Measurements from ENCODE around the gene PDZD2.
A peak's percentile ranks its signal among the peaks of the same experiment; 100 is the strongest.
"Not testable (repeated sequence)": the region's sequence is repeated elsewhere in the genome, so short reads cannot be mapped to it uniquely, and the experiment has no call there.

Gene PDZD2

DNA sequence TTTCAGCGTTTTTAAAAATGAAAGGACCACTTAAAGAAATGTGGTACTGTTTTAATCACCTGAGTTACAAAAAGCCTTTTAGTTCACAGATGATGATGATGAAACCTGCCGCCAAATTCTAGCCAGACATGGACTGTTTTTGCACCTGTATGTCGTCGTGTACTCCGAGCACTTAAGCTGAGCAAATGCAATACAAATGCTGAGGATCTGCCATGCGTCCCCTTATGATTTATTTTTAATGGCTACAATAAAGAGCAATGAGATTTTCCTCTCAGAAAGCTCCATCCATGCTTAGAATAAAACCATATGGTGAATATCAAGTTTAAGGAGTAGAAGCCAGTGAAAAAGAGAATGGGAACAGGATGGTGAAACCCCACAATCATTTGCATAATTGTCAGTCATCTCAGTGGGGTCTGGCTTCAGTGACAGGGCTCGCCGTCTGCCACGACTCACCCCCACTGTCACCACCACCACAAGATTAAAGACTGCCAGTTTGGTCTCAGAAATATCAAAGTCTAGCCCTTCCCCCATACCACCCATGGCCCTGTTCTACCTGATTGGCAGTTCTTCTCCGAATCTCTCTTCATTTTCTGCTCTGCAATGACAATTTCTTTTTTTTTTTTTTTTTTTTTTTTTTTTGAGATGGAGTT lies 375.3 kb downstream of the PDZD2 start:
- H3K4me3 ChIP-seq (ENCODE audit: low read depth, low read length) = no peak overlapping the region
- no peak for DNase-seq (ENCODE audit: low read depth)

DNA sequence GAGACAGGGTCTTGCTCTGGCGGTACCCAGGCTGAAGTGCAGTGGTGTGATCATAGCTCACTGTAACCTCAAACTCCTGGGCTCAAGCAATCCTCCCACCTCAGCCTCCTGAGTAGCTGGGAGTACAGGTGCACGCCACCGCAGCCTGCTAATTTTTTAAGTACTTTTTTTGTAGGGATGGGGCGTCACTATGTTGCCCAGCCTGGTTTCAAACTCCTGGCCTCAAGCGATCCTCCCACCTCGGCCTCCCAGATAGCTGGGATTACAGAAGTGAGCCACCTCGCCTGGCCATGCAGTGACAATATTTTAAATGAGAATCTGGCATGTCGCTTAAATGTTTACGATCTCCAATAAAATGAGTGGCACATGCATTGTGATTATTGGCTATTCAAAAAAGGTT lies 376.3 kb downstream of the PDZD2 start:
- not testable (repeated sequence) for DNase-seq (ENCODE audit: low read depth); H3K4me3 ChIP-seq (ENCODE audit: low read depth, low read length)

DNA sequence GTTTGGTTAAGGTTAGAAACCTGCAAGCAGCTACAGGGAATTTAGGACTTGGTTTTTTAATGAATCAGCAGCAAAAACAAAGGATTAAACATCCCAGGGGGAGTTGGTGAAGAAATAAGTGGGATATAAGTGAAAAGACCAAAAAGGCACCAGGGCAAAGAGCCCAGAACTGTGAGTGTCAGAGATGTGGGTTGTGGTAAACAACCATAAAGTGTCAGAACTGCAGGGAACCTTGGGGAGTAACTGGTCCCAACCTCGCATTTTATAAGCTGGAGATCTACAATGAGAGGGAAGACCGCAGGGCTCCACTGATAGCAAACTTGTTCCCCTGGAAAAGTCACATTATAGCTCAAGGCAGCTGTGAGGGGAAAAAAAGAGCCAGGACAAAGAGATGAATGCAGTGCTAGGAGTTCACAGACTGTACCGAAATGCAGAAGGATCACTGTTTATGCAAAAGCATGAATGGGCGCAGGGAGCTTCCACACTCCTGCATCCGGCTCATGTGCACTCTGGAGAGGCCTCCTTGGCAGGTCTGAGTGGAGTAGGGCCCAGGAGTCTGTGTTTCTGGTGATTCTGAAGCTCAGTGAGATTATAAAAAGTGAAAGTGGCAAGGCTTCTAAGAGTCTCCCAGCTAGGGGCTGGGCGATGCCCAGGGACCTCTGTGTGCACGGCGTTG lies 378.9 kb downstream of the PDZD2 start:
- DNase-seq (ENCODE audit: low read depth) = peak; percentile 78
- no peak overlapping the region for H3K4me3 ChIP-seq (ENCODE audit: low read depth, low read length)

- H3K4me3 ChIP-seq (ENCODE audit: low read depth, low read length) = no peak overlapping the region
Observed at GRCh38 chr5:32018476-32019436, 379.8 kb downstream of the PDZD2 start.

DNA sequence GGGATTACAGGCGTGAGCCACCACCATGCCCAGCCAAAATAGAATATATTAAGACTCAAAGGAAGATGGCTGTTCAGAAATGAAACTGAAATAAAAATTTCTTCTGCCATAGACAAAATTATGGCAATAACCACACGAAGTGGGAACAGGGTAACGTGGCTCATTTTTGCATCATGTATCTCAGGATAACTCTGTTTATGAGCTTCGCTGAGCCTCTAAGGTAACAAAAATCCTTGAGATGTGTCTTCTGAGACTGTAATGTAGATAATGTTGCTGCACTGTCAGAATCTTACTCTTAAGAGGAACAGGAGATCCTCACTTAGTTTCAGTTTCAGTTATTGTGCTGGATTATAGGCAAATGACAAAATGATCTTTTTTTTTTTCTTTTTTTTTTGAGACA lies 381.3 kb downstream of the PDZD2 start:
- no peak for DNase-seq (ENCODE audit: low read depth)
- no peak overlapping the region for H3K4me3 ChIP-seq (ENCODE audit: low read depth, low read length)

More at GRCh38 chr5:32018476-32019436, 379.8 kb downstream of the PDZD2 start:
- DNase-seq (ENCODE audit: low read depth) = no peak

DNA sequence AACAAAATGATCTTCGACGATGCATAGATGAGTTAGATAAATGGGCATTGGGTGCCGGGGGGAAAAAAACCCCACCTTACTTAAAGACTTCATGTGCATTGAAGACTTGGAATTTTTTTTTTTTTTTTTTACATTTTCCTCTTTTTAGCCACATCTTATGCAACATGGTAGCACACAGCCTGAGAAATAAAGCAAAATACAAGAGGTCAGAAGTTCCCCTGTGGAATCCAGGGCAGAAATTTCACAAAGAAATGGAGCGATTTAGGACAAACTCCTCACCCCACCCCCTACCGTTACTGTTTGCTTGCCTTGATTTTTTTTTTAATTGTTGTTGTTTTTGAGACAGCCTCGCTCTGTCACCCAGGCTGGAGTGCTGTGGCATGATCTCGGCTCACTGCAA lies 382.0 kb downstream of the PDZD2 start:
- no peak for DNase-seq (ENCODE audit: low read depth)
- no peak overlapping the region for H3K4me3 ChIP-seq (ENCODE audit: low read depth, low read length)

DNA sequence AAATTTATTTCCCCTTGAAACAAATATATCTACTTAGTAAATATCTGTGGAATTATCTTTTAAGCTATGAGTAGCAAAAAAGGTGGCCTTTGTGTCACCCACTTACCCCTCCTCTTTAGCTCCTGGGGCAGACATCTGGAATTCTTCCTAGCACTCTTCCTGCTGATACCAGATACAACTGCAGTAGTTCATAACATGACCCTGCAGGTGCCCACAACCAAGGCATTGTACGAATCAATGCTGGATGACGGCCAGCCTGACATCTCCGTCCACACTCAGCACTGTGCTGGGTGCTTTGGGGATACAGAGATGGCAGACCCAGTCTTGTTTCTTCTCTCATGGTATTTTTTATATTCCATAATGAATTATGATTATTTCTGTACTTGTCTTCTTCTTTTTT lies 382.8 kb downstream of the PDZD2 start:
- H3K4me3 ChIP-seq (ENCODE audit: low read depth, low read length) = no peak overlapping the region
- no peak for DNase-seq (ENCODE audit: low read depth)

GRCh38 chr5:32022638-32023037 lies 383.7 kb downstream of the PDZD2 start:
- DNase-seq (ENCODE audit: low read depth) = no peak
- H3K4me3 ChIP-seq (ENCODE audit: low read depth, low read length) = no peak overlapping the region

- no peak overlapping the region for H3K4me3 ChIP-seq (ENCODE audit: low read depth, low read length)
- no peak for DNase-seq (ENCODE audit: low read depth)
Observed at GRCh38 chr5:32023816-32024215, 384.9 kb downstream of the PDZD2 start.

GRCh38 chr5:32024751-32025150 lies 385.8 kb downstream of the PDZD2 start:
- no peak for DNase-seq (ENCODE audit: low read depth)
- no peak overlapping the region for H3K4me3 ChIP-seq (ENCODE audit: low read depth, low read length)

DNA sequence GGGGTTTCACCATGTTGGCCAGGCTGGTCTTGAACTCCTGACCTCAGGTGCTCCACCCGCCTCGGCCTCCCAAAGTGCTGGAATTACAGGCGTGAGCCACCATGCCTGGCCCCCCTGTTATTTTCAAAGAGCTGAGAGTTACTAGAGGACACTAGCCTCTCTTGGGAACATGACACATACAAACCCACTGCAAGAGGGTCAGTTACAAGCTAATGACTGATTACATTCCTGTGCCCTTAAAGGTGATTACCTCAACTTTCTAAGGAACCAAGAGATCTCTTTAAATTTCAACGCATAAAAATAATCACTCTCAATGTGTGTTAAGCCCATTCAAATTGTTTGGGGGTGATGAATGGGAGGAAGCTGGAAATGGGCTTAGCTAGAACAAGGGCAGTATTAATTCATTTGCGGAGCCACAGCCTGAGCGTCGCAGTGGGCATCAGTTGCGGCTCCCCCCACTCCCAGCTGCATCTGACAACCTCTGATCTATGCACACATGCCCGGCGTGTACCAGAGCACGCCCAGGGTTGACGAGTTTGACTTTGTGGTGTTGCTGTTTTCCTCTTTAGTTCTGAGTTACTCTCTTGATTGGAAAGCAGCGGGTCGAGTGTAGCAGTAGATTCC lies 388.3 kb downstream of the PDZD2 start:
- DNase-seq (ENCODE audit: low read depth) = no peak
- peak overlapping the region; percentile 15 for H3K4me3 ChIP-seq (ENCODE audit: low read depth, low read length)

GRCh38 chr5:32027717-32028458 lies 389.0 kb downstream of the PDZD2 start:
- peak; percentile 99 for DNase-seq (ENCODE audit: low read depth)
- H3K4me3 ChIP-seq (ENCODE audit: low read depth, low read length) = peak overlapping the region; percentile 15

DNA sequence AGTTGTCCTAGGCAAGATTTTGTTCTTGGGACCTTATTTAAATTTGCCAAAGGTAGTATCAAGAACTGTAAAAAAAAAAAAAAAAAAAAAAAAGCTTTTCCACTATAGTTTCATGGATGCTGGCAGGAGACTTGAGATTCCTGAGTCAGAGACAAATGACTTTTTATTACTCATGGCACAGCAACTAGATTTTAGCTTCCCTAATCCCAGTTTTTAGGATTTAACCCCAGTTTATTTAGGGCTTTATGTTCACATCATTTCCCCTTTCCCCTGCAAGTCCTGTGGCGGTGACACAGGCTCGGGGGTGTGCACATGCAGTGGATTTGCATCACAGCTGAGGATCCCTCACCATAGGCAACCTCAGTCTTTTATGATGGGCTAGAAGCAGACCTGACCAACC lies 390.3 kb downstream of the PDZD2 start:
- no peak overlapping the region for H3K4me3 ChIP-seq (ENCODE audit: low read depth, low read length)
- DNase-seq (ENCODE audit: low read depth) = no peak

GRCh38 chr5:32029781-32030180 lies 390.9 kb downstream of the PDZD2 start:
- DNase-seq (ENCODE audit: low read depth) = no peak
- H3K4me3 ChIP-seq (ENCODE audit: low read depth, low read length) = no peak overlapping the region

GRCh38 chr5:32030222-32030621 lies 391.3 kb downstream of the PDZD2 start:
- no peak overlapping the region for H3K4me3 ChIP-seq (ENCODE audit: low read depth, low read length)
- no peak for DNase-seq (ENCODE audit: low read depth)

- H3K4me3 ChIP-seq (ENCODE audit: low read depth, low read length) = no peak overlapping the region
- no peak for DNase-seq (ENCODE audit: low read depth)
Observed at GRCh38 chr5:32030686-32031085, 391.8 kb downstream of the PDZD2 start.

DNA sequence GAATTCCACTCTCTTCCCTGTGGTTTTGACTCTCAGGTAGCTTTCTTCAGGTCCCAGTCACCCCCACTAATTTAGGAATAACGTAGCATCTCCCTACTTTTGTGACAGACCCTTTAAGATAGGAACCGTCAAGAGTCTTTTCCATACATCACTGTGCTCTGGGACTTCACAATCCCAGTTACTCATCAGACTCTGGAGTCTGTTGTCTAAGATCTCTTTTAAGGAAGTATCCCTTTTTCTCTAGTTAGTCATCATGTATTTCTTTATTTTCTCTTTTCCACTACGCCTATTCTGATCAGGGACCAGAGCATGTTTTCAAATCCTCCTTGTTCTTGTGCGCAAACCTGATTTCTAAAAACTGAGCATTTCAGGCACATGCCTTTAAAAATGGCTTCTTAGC lies 392.2 kb downstream of the PDZD2 start:
- H3K4me3 ChIP-seq (ENCODE audit: low read depth, low read length) = no peak overlapping the region
- DNase-seq (ENCODE audit: low read depth) = no peak

DNA sequence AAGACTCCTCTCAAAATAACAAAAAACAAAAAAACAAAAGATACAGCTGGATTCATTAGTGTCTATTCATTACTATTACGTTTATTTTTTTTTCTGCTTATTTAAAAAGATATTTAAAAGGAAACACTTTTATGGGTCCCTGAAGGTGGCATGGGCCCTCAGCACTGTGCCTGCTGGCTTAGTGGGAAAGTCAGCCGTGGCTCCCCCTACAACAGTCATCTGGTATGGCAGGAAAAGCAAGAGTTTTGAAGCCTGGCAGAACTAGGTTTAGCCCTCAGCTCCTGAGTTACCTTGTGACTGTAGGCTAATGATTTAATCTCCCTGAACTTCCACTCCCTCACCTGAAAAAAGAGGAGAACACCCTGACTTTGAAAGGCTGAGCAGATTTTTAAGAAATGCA lies 399.6 kb downstream of the PDZD2 start:
- no peak overlapping the region for H3K4me3 ChIP-seq (ENCODE audit: low read depth, low read length)
- DNase-seq (ENCODE audit: low read depth) = no peak

DNA sequence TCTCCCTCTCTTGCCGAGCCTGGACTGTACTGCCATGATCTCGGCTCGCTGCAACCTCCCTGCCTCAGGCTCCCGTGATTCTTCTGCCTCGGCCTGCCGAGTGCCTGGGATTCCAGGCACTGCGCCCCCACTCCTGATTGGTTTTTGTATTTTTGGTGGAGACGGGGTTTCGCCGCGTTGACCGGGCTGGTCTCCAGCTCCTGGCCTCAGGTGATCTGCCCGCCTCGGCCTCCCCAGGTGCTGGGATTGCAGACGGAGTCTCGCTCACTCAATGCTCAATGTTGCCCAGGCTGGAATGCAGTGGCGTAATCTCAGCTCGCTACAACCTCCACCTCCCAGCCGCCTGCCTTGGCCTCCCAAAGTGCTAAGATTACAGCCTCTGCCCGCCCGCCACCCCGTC lies 400.2 kb downstream of the PDZD2 start:
- not testable (repeated sequence) for H3K4me3 ChIP-seq (ENCODE audit: low read depth, low read length); DNase-seq (ENCODE audit: low read depth)

Measured in skeletal muscle cell (primary cell).